ENCODE measurements around the gene HOXC10. TPM values are rescaled to one million over a fixed set of nuclear protein-coding genes. Genes with fewer than 3 reads are reported as not detected.
A peak's percentile ranks its signal among the peaks of the same experiment; 100 is the strongest.

Gene HOXC10
- total RNA-seq, 1 donor from 2014 or later, result not detected

DNA sequence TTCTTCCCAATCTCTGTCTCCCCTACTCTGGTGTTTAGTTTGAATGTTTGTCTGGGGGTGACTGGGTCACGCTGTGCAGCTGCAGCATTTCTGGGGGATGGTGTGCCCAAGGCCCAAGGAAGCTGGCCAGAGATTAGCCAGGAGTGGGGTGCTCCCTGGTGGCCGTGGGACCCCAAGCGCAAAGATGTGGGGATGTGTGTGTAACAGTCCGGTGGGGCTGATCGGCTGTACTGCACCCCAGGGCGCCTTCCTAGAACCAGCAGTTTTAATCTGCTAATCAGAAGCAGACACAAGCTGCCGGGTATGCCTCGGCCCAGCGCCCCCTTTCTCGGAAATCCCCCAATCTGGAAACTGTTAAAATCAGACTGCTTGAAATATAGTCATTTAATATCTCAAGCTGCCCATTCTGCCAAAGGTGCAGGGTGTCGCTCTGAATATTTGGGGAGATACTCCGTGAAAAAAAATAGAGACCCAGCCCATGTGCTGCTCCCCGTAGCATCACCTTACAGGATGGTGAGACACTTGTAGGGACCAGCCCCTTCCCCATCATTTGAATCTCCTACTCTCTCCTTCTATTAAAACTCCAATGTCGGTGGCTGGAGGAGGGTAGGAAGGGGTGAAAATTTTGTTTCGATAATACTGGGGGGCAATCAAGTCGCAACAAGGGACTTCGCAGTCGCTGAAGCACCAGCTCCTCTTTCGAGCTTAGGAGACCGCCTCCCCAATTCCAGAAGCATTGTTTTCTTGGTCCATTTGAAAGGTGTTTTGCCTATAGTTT is 19.3 kb downstream of the HOXC10 start:
- TF ChIP-seq, protein P1, sequence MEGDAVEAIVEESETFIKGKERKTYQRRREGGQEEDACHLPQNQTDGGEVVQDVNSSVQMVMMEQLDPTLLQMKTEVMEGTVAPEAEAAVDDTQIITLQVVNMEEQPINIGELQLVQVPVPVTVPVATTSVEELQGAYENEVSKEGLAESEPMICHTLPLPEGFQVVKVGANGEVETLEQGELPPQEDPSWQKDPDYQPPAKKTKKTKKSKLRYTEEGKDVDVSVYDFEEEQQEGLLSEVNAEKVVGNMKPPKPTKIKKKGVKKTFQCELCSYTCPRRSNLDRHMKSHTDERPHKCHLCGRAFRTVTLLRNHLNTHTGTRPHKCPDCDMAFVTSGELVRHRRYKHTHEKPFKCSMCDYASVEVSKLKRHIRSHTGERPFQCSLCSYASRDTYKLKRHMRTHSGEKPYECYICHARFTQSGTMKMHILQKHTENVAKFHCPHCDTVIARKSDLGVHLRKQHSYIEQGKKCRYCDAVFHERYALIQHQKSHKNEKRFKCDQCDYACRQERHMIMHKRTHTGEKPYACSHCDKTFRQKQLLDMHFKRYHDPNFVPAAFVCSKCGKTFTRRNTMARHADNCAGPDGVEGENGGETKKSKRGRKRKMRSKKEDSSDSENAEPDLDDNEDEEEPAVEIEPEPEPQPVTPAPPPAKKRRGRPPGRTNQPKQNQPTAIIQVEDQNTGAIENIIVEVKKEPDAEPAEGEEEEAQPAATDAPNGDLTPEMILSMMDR (IDR thresholded peaks at IDR 0.05), result no peak
- Mint-ChIP-seq H3K9me3 (ENCODE audit: unreplicated experiment) (no peaks in the 10 kb centered on the region), H3K27me3 (ENCODE audit: unreplicated experiment) (peaks cover 94% of the 10 kb centered on the region), H3K4me1 (ENCODE audit: unreplicated experiment) (peaks cover 16% of the 10 kb centered on the region), H3K4me3 (ENCODE audit: unreplicated experiment) (no peak overlapping the region), H3K27ac (ENCODE audit: unreplicated experiment) (no peak overlapping the region), H3K36me3 (ENCODE audit: unreplicated experiment) (no peaks in the 10 kb centered on the region)
- DNase-seq (ENCODE audit: extremely low spot score, unreplicated experiment), result no peak

DNA sequence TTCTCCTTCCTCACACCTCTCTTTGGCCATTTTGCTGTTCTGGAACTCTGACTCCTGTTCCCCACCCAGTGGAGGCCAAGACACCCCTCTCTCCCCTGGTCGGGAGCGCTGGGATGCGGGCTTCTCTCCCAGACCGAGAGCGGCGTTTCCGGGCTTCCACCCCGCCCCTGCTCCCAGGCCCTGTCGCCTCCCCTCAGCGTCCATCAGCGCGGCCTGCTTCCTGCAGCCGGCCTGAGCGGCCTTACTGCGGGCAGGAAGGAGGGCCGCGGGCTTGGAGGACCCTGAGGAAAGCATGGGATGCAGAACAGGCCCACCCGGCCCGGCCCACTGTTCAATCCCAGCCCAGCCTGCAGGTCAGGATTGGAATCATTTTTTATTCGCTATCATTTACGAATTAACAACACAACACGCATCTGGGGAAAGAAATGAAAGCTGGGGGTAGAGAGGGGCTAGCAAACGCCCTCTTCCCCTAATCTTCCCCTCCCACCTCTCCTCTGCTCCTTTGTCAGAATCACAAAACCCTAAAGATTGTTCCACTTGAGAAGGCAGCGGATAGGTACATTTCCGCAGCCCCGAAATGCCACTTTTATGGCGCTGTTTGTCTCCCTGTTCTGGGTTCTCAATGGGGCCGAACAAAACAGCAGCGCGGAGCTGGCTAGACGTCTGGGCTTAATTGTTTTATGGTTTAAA is 20.0 kb downstream of the HOXC10 start:
- Mint-ChIP-seq H3K27ac (ENCODE audit: unreplicated experiment) (no peak overlapping the region), H3K36me3 (ENCODE audit: unreplicated experiment) (no peaks in the 10 kb centered on the region), H3K27me3 (ENCODE audit: unreplicated experiment) (peaks cover 95% of the 10 kb centered on the region), H3K4me1 (ENCODE audit: unreplicated experiment) (peaks cover 16% of the 10 kb centered on the region), H3K4me3 (ENCODE audit: unreplicated experiment) (no peak overlapping the region), H3K9me3 (ENCODE audit: unreplicated experiment) (no peaks in the 10 kb centered on the region)
- TF ChIP-seq, protein P1 (IDR thresholded peaks at IDR 0.05), result no peak
- DNase-seq (ENCODE audit: extremely low spot score, unreplicated experiment), result no peak

DNA sequence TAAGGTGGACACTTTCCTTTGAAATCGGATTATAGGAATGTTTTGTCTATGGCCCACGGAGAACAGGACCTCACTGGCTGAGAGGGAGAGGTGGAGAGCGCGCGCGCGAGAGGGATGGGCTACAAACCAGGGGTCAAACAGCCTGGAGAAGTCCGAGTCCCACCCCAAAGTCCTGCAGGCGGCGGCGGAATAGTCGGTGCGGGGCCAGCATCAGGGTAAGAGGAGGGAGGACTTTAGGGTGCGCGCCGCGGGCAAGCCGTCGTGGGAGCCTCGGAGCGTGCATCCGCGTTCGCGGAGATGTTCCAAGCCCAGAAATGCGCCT is 20.5 kb downstream of the HOXC10 start:
- H3K27me3 Mint-ChIP-seq (ENCODE audit: unreplicated experiment), result peaks cover 95% of the 10 kb centered on the region
- no peak overlapping the region for H3K4me3 Mint-ChIP-seq (ENCODE audit: unreplicated experiment)
- H3K27ac Mint-ChIP-seq (ENCODE audit: unreplicated experiment), result no peak overlapping the region
- DNase-seq (ENCODE audit: extremely low spot score, unreplicated experiment), result no peak
- no peaks in the 10 kb centered on the region for H3K36me3 Mint-ChIP-seq (ENCODE audit: unreplicated experiment)
- TF ChIP-seq, protein P1 (IDR thresholded peaks at IDR 0.05), result no peak
- peaks cover 12% of the 10 kb centered on the region for H3K4me1 Mint-ChIP-seq (ENCODE audit: unreplicated experiment)
- H3K9me3 Mint-ChIP-seq (ENCODE audit: unreplicated experiment), result no peaks in the 10 kb centered on the region

DNA sequence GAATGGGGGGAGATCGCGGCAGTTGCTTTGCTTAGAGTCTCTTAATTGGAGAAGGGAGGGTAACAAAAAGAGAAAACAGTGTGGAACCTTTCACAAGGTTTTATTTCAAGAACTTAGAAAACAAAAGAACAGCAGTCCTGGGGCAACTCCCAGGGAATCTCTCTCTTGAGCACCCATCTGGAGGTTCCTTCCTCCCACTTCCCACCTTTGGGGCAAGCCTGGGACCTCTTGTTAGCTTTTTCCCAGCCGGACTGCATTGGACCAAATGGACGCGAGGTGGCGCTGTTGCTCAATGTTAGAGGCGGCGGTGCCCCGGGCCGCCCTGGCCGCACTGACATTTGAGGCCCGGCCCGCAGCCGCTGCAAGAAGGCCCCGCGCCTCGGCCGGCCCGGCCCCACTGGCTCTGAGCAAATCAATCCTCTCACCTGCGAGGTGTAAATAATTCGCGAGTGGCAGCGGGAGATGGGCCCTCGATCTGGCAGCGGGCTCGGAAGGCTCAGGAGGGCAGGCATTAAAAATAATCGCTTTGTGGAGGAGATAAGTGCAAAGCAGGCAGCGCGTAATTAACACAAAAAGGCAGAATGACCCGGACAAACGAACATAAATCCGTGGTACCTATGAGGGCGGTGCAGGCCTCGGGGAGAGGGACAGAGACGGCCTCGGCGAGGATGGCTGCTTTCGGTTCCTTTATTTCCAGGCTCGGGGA is 21.1 kb downstream of the HOXC10 start:
- H3K4me3 Mint-ChIP-seq (ENCODE audit: unreplicated experiment), result peak overlapping the region; percentile 67
- H3K27ac Mint-ChIP-seq (ENCODE audit: unreplicated experiment), result no peak overlapping the region
- no peaks in the 10 kb centered on the region for H3K36me3 Mint-ChIP-seq (ENCODE audit: unreplicated experiment)
- H3K27me3 Mint-ChIP-seq (ENCODE audit: unreplicated experiment), result peaks cover 93% of the 10 kb centered on the region
- H3K4me1 Mint-ChIP-seq (ENCODE audit: unreplicated experiment), result peaks cover 13% of the 10 kb centered on the region
- DNase-seq (ENCODE audit: extremely low spot score, unreplicated experiment), result peak; percentile 93
- TF ChIP-seq, protein P1 (IDR thresholded peaks at IDR 0.05), result peak; percentile 97
- no peaks in the 10 kb centered on the region for H3K9me3 Mint-ChIP-seq (ENCODE audit: unreplicated experiment)

Measured in osteocyte (in vitro differentiated cells).